NCI-H69 (cell line): ENCODE measurements around the gene MORN4.

Experiments used
- DNase-seq: peaks from one replicate; lab custom pipeline; 2025; lab: John Stamatoyannopoulos, UW

Gene MORN4

GRCh38 chr10:97573672-97574071 is 59.6 kb downstream of the MORN4 start:
- no peak for DNase-seq

GRCh38 chr10:97573021-97573420 is 60.3 kb downstream of the MORN4 start:
- no peak for DNase-seq

GRCh38 chr10:97572214-97572989 is 60.9 kb downstream of the MORN4 start, which contains the start of gene ANKRD2:
Gene ANKRD2 (plus strand): TSS chr10:97572779. CDS start chr10:97572789, 10 bp downstream.
- peak; percentile 61 for DNase-seq

- no peak for DNase-seq
Observed at GRCh38 chr10:97571622-97572021, 61.7 kb downstream of the MORN4 start.

- peak; percentile 6 for DNase-seq
Observed at GRCh38 chr10:97570789-97571471, 62.4 kb downstream of the MORN4 start.

GRCh38 chr10:97570146-97570788 is 63.0 kb downstream of the MORN4 start:
- DNase-seq, result no peak

GRCh38 chr10:97567891-97568290 is 65.4 kb downstream of the MORN4 start:
- DNase-seq, result no peak

- no peak for DNase-seq
Observed at GRCh38 chr10:97566336-97566996, 66.8 kb downstream of the MORN4 start.

- DNase-seq, result no peak
Observed at GRCh38 chr10:97564776-97565175, 68.5 kb downstream of the MORN4 start.
